ENCODE results near the gene CIRBP. TPM values are rescaled to one million over a fixed set of nuclear protein-coding genes. Genes with fewer than 3 reads are reported as not detected.

Gene CIRBP
- total RNA-seq, 2 experiments from 2014 or later = 278 to 309 TPM

- no peak overlapping the region for H3K4me3 ChIP-seq (ENCODE audit: low read depth, low read length, poor library complexity, severe bottlenecking)
- ChIA-PET CTCF (ENCODE audit: unreplicated experiment) (no interaction called here), POLR2A (no interaction called here)
- H3K4me2 ChIP-seq (ENCODE audit: low read length) = no peak overlapping the region
- BruUV-seq (replicated peaks) = no TSS peak
- H3K9me2 ChIP-seq (ENCODE audit: insufficient read depth, low read length) = no peaks in the 10 kb centered on the region
- H2AFZ ChIP-seq (ENCODE audit: low read length) = no peak overlapping the region
- intact Hi-C loops (cut with micrococcal nuclease; ENCODE audit: unreplicated experiment) = no loop called here
- H3K36me3 ChIP-seq (ENCODE audit: insufficient read depth, low read length) = no peaks in the 10 kb centered on the region
- TF ChIP-seq CTCF (conservative IDR thresholded peaks at IDR 0.05; ENCODE audit: low read length) = no peak
- no peak for TF ChIP-seq EZH2phosphoT487 (IDR thresholded peaks at IDR 0.05; ENCODE audit: borderline replicate concordance, low read depth, low read length)
- no peak for DNase-seq (ENCODE audit: low spot score)
- H3K4me1 ChIP-seq (ENCODE audit: insufficient read depth, low read length, poor library complexity, severe bottlenecking) = peaks cover 18% of the 10 kb centered on the region
- no peaks in the 10 kb centered on the region for H3K79me2 ChIP-seq (ENCODE audit: insufficient read depth, low read depth, low read length)
- no peaks in the 10 kb centered on the region for H4K20me1 ChIP-seq (ENCODE audit: insufficient read depth, low read length)
- no peaks in the 10 kb centered on the region for H3K9me3 ChIP-seq (ENCODE audit: low read length)
- no peak overlapping the region for H3K27ac ChIP-seq (ENCODE audit: low read depth, low read length, poor library complexity, severe bottlenecking)
Measured at GRCh38 chr19:1298235-1298634, 29.1 kb downstream of the CIRBP start.

DNA sequence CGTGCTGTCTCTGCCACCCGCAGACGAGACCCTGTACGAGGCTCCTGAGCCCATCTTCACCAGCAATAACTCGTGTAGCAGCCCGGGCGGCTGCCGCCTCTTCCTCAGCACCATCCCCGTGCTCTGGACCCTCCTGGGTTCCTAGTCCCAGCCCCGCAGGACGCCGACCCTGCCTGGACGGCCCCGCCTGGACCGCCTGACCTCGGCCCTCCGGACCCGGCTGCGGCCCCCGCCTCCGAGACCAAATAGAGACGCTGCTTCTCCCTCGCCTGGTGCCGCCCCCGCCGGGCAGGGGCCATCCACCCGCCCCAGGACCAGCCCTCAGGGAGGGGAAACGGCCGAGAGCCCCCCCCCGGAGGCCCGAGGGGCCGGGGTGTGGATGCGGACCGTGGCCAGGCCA lies 30.7 kb downstream of the CIRBP start:
- H3K27ac ChIP-seq (ENCODE audit: low read depth, low read length, poor library complexity, severe bottlenecking) = no peak overlapping the region
- no peaks in the 10 kb centered on the region for H3K36me3 ChIP-seq (ENCODE audit: insufficient read depth, low read length)
- DNase-seq (ENCODE audit: low spot score) = no peak
- no TSS peak for BruUV-seq (replicated peaks)
- POLR2A ChIA-PET = no interaction called here
- H3K9me2 ChIP-seq (ENCODE audit: insufficient read depth, low read length) = no peaks in the 10 kb centered on the region
- H4K20me1 ChIP-seq (ENCODE audit: insufficient read depth, low read length) = no peaks in the 10 kb centered on the region
- intact Hi-C loops (cut with micrococcal nuclease; ENCODE audit: unreplicated experiment) = no loop called here
- H3K4me3 ChIP-seq (ENCODE audit: low read depth, low read length, poor library complexity, severe bottlenecking) = no peak overlapping the region
- no peak overlapping the region for H3K4me2 ChIP-seq (ENCODE audit: low read length)
- no peak overlapping the region for H2AFZ ChIP-seq (ENCODE audit: low read length)
- H3K79me2 ChIP-seq (ENCODE audit: insufficient read depth, low read depth, low read length) = no peaks in the 10 kb centered on the region
- CTCF ChIA-PET (ENCODE audit: unreplicated experiment) = no interaction called here
- no peak for TF ChIP-seq CTCF (conservative IDR thresholded peaks at IDR 0.05; ENCODE audit: low read length)
- TF ChIP-seq EZH2phosphoT487 (IDR thresholded peaks at IDR 0.05; ENCODE audit: borderline replicate concordance, low read depth, low read length) = no peak
- H3K9me3 ChIP-seq (ENCODE audit: low read length) = no peaks in the 10 kb centered on the region
- peaks cover 8% of the 10 kb centered on the region for H3K4me1 ChIP-seq (ENCODE audit: insufficient read depth, low read length, poor library complexity, severe bottlenecking)

DNA sequence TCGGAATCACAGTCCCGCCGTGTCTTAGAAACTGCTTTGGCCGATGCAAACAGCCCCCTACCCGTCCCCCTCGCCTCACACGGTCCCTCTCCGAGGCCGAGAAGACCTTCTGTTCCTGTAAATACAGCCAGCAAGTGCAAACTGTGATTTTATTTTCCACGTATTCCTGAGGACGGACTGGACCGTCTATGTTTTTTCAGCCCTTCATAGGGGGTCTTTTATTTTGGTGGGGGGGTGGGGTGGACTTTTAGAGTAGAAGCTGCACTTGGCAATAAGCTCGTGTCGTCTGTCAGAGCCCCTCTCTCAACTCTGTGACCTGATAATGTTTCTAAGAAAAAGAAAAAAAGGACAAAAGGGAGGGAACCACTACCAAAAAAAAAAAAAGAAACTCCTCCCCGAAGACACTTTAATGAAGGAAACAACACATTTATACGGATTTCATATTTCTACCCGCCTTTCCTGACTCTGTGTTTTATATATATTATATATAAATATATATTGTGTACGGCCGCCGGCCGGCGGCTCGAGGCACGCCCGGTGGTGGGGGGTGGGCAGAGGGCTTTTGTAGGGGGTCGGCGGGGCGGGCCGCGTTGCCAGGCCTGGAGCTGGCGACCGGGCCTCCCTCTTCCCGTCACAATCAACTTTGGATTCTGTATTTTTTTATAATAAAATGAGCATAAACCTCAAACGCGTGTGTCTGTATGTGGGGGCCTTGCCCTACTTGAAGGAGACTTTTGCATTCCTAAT lies 31.8 kb downstream of the CIRBP start:
- Histone ChIP-seq H3K79me2 (ENCODE audit: insufficient read depth, low read depth, low read length) (no peaks in the 10 kb centered on the region), H3K9me2 (ENCODE audit: insufficient read depth, low read length) (no peaks in the 10 kb centered on the region), H3K27ac (ENCODE audit: low read depth, low read length, poor library complexity, severe bottlenecking) (no peak overlapping the region), H2AFZ (ENCODE audit: low read length) (no peak overlapping the region), H3K9me3 (ENCODE audit: low read length) (no peaks in the 10 kb centered on the region), H3K4me2 (ENCODE audit: low read length) (no peak overlapping the region), H4K20me1 (ENCODE audit: insufficient read depth, low read length) (no peaks in the 10 kb centered on the region), H3K4me1 (ENCODE audit: insufficient read depth, low read length, poor library complexity, severe bottlenecking) (peaks cover 5% of the 10 kb centered on the region), H3K4me3 (ENCODE audit: low read depth, low read length, poor library complexity, severe bottlenecking) (no peak overlapping the region), H3K36me3 (ENCODE audit: insufficient read depth, low read length) (no peaks in the 10 kb centered on the region)
- TF ChIP-seq EZH2phosphoT487 (IDR thresholded peaks at IDR 0.05; ENCODE audit: borderline replicate concordance, low read depth, low read length) (no peak), CTCF (conservative IDR thresholded peaks at IDR 0.05; ENCODE audit: low read length) (no peak)
- ChIA-PET POLR2A (interaction anchor here (0.6 to 1.0 kb wide), 2 partner anchors 36 to 402 kb away, joined by 3 to 6 read pairs; no protein-coding TSS in a partner anchor), CTCF (ENCODE audit: unreplicated experiment) (interaction anchor here (0.6 kb wide), 1 partner anchor 14 kb away, joined by 3 read pairs; no protein-coding TSS in a partner anchor)
- no TSS peak for BruUV-seq (replicated peaks)
- no peak for DNase-seq (ENCODE audit: low spot score)
- intact Hi-C loops (cut with micrococcal nuclease; ENCODE audit: unreplicated experiment) = no loop called here

Data from OCI-LY7 (cell line).